Skeletal muscle cell (primary cell): Measurements from ENCODE around the gene RCL1.
A peak's percentile ranks its signal among the peaks of the same experiment; 100 is the strongest.

ENCODE experiments used
- DNase-seq: peaks from one replicate; pipeline ENCODE4 v3.0.0-alpha.2; 2010; ENCODE audit warnings: low read depth
- H3K4me3 ChIP-seq: 2 replicates; pipeline ENCODE4 v1.5.1; 2011; ENCODE audit warnings: low read depth, mild to moderate bottlenecking, control low read depth, low read length, moderate library complexity

Gene RCL1

GRCh38 chr9:4904322-4905134, 111.8 kb downstream of the RCL1 start:
- peak; percentile 64 for DNase-seq
- no peak overlapping the region for H3K4me3 ChIP-seq

GRCh38 chr9:4905135-4905490, 112.4 kb downstream of the RCL1 start:
- no peak overlapping the region for H3K4me3 ChIP-seq
- DNase-seq = no peak
